GM12864 (cell line): ENCODE measurements around the gene SARDH.

Source experiments
- DNase-seq: peaks from one replicate; pipeline ENCODE4 v3.0.0-alpha.2; 2011; ENCODE audit warnings: low read depth
- H3K4me3 ChIP-seq: 2 replicates; pipeline ENCODE4 v1.5.1; 2011; ENCODE audit warnings: mild to moderate bottlenecking, low read depth, low read length, control low read depth
- TF ChIP-seq, protein P1 (sequence below): IDR thresholded peaks from 2 replicates; pipeline ENCODE4 v1.5.1; 2011; ENCODE audit warnings: low read depth, mild to moderate bottlenecking, moderate library complexity, low read length, control low read depth, inconsistent platforms; ENCODE audit errors: missing control alignments

Gene SARDH

DNA sequence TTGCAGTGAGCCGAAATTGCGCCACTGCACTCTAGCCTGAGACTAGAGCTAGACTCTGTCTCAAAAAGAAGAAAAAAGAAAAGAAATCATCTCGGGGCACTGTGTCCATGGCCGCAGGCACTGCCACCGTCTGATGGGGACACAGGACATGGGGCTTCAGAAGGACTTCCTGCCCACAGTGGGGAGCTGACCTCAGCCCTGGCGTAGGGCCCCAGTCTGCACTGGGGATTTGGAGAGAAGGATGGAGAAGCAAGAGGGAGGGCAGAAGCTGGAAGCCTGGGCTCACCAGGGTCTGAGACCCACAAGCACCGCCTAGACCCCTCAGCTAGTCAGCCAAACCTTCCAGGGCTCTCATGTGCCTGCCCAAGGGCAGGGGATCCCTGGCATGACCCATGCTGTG is 4.1 kb upstream of the SARDH start:
- no peak for DNase-seq
- TF ChIP-seq, protein P1, sequence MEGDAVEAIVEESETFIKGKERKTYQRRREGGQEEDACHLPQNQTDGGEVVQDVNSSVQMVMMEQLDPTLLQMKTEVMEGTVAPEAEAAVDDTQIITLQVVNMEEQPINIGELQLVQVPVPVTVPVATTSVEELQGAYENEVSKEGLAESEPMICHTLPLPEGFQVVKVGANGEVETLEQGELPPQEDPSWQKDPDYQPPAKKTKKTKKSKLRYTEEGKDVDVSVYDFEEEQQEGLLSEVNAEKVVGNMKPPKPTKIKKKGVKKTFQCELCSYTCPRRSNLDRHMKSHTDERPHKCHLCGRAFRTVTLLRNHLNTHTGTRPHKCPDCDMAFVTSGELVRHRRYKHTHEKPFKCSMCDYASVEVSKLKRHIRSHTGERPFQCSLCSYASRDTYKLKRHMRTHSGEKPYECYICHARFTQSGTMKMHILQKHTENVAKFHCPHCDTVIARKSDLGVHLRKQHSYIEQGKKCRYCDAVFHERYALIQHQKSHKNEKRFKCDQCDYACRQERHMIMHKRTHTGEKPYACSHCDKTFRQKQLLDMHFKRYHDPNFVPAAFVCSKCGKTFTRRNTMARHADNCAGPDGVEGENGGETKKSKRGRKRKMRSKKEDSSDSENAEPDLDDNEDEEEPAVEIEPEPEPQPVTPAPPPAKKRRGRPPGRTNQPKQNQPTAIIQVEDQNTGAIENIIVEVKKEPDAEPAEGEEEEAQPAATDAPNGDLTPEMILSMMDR: no peak
- no peak overlapping the region for H3K4me3 ChIP-seq

DNA sequence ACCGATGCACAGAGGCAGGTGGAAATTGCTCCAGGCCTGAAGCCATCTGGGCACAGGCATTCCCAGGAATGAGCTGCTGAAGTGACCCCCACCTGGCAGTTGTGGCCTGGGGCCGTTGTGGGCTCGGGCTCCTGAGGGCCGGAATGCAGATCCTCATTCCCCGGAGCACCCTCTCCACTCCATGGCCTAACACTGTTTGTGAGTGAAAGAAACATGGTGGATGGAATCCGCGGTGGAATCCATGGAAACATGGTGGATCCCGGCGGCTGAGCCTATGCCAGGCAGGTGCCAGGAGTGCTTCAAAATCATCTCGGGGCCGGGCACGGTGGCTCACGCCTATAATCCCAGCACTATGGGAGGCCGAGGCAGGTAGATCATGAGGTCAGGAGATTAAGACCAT is 3.6 kb upstream of the SARDH start:
- no peak for DNase-seq
- H3K4me3 ChIP-seq: no peak overlapping the region
- TF ChIP-seq, protein P1: no peak

DNA sequence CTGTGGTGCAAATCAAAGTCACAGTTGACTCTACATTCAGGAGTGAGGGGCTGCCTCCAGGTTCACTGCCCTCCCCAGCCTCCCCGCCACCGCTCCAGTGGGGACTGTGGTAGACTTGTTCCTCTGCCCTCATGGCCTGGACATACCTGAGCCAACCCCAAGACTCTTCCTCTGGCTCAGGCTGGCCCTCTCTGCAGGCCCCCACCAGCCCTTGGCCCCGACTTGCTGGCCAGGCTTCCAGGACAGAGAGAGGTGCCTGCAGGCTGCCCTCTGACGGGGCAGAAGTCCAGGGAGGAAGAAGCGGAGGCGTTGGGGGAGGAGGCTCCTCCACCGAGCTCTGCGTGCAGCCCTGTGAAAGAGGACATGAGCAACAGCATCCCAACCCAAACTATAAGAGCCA is 2.8 kb upstream of the SARDH start:
- no peak overlapping the region for H3K4me3 ChIP-seq
- no peak for DNase-seq
- TF ChIP-seq, protein P1: no peak

DNA sequence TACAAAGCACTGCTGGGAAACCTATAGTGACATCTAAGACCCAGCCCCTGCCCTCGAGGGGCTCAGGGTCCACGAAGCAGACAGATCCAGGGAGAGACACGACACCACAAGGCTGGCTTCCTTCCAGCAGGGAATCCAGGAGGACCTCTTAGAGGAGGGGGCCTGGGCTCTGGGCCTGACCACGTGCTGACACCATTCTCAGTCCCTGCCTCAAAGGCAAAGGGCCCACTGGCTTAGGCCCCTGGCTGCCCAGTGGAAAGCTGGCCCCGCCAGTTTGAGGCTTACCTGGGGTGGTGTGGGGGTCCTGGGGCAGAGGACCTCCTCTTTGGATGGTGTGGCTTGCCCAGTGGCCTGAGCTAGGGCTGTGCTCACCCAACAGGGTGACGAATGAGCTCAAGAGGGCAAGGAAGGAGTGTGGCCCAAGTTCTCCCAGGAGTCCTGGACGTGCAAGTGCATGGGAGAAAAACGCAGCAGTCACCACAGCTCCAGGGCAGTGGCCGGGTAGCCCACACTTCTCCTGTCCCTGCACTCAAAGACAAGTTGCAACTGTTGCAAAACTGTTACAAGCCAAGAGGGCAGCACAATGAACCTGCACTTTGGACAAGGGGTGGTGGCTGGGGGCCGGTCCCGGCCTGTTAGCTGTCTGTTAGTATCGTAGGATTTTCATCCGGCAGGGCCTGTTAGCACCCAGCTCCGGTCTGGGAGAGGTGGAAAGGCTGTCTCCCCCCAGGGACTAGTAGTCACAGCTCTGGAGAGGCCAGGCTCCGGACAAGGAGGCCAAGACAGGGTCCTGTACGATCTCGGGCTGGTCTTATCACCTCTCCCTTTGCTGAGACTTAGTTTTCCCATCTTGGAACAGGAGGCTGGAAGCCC is 1.5 kb upstream of the SARDH start:
- TF ChIP-seq, protein P1: no peak
- DNase-seq: no peak
- H3K4me3 ChIP-seq: no peak overlapping the region

DNA sequence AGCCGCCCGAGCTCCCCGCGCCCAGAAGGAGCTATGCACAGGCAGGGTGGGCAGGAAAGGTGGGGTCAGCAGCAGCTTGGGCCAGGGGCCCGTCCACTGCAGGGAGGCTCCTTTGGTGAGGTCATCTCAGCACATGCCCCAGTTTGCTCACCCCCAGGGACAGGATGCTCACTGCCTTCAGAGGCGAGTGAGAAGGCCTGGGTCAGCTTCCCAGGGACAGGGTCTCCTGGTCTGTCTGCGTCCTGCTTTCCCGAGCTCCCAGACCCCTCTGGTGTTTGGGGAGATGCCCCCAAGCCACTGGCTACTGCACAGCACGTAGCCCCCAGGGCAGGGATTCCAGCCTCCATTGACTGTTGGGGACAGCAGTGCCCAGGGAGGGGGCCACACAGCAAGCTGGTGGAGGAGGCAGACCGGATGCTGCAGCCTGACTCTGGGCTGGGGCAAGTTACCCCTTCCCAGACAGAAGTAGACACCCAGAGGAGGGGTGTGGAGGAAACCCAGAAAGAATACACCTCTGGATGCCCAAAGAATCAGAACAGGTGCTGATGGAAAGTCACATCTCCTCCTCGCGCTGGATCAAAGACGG is 581 bp upstream of the SARDH start:
- no peak overlapping the region for H3K4me3 ChIP-seq
- TF ChIP-seq, protein P1: no peak
- DNase-seq: no peak

DNA sequence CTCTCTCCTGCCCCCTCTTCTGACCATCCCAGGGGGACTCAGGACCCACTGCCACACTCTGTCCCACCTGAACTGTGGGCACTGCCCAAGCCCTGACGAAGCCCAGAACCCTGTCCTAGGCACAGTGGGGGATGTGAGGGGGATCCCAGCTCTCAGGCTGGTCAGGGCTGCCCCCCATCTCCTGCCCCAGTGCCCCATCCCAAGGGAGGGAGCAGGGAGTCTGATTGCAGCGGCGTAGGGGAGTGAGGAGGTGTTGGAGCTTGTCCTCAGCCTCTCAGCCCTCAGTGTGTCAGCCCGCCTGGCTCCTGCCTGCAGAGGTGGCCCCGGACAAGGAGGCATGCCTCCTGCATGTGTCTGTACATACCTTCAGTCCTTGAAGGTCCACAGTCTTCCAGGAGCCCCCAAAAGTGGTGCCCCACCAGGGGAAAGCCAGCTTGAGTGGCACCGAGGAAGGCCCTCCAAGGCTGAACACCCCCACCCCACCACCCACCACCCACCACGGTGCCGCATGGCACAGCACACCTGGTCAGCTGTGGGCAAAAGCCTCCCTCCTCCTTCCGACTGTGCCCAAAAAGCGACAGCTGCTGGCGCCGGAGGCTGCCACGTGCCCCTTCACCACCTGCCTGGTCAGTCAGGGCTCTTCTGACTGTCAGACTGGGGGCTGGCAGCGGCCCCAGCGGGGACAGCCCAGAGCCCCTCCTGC is 930 bp downstream of the SARDH start:
- DNase-seq: no peak
- H3K4me3 ChIP-seq: no peak overlapping the region
- TF ChIP-seq, protein P1: no peak
